GM15510 (cell line): ENCODE data around the gene C1QL1.

Experiments used
- POLR2A ChIP-seq: IDR thresholded peaks from 3 replicates; pipeline ENCODE4 v1.6.1; 2011; ENCODE audit warnings: borderline replicate concordance; ENCODE audit not compliant: insufficient read length; ENCODE audit errors: extremely low read depth

C1QL1 gene

GRCh38 chr17:44917456-44917855 is 50.6 kb downstream of the C1QL1 start:
- TF ChIP-seq POLR2A, result no peak

DNA sequence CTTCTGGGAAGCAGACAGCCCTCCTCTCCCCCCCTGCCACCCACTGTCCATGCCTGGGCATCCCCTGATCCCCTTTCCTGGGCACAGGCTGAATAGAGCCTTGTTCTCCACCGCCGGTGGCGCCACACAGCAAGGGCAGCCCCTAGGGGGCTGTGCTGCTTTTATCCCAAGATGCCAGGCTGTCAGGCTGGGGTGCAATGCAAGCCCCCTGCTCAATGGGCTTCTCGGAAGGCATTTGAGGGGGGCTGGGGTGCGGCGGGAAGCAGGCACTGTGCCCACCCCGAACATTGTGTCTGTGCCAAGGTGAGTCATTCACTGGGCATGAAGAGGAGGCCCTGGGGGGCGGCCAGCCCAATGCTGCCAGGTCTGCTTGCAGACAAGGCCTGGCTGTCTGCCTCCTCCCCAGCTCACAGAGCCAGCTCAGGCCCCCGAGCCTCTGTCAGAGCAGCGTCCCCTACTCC is 51.3 kb downstream of the C1QL1 start:
- TF ChIP-seq POLR2A, result no peak

DNA sequence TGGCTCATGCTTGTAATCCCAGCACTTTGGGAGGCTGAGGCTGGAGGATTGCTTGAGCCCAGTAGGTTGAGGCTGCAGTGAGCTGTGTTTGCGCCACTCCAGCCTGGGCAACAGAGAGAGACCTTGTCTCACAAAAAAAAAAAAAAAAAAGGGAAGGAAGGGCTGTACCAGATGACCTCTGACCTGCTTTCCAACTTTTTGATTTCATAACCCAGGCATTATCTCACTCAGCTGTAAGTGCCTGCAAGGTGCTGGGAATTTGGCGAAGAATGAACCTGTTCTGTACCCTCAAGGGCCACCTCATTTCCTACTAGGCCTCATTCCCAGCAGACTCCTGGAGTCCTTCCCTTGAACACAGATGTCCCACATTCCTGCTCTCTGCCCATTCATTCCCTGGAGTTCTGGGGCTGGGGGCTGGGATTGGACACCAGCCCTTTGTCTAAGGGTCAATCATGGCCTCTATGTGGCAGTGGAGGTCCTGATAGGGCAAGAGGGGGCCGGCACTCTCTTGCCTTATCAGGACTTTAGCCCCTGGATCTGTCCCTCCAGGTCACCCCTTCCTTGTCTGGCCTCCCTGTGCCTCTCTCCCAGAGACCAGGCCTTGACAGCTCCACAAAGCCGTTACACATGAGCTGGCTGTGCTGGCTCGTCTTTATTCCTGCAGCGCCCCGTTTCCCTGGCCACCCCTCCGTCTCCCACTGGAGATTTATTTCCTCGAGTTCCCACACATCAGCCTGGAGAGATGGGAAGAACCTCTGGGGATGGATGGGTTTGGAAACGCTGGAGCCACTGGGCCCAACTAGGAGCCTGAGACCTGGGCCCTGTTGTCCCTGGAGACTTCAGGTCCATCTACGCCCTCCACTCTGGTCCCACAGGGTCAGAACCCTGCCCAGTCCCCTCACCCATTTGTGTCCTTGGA is 52.0 kb downstream of the C1QL1 start:
- no peak for TF ChIP-seq POLR2A

- TF ChIP-seq POLR2A, result no peak
These were observed 52.8 kb downstream of the C1QL1 start, which contains the start of gene GFAP for GRCh38 chr17:44915321-44915726. Gene GFAP (minus strand): TSS chr17:44915500. CDS start chr17:44915486, 14 bp downstream.

GRCh38 chr17:44914698-44915271 is 53.3 kb downstream of the C1QL1 start:
- no peak for TF ChIP-seq POLR2A

DNA sequence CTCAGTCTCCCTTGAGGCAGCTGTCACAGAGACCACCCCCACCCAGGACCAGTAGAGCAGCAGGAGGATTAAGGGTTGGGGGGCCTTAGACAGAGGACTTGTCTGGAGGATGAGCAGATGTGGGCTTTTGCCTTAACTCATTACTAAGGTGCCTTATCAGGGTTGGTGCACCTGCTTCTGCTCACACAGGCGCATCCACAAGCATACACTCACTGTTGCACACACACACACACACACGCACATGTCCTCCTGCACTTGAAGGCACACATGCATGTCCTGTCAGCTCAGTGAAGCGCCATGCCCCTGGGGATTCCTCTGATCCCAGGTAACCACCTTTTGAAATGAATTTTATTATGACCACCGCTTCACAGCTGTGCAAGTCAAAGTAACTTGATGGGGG is 54.0 kb downstream of the C1QL1 start:
- TF ChIP-seq POLR2A, result no peak

DNA sequence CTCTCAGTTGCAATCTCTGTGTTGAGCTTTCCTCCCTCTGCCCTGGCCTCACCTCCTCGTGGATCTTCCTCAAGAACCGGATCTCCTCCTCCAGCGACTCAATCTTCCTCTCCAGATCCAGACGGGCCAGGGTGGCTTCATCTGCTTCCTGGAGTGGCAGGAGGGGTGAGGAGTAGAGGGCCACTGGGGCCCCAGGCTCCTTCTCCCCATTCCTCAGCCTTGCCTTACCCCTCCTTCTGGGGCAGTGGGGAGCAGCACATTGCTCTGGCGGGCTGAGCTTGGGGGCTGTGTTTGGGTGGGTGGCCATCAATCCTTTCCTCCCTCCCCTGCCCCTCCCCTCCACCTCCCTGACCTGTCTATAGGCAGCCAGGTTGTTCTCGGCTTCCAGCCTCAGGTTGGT is 54.4 kb downstream of the C1QL1 start:
- TF ChIP-seq POLR2A, result no peak

DNA sequence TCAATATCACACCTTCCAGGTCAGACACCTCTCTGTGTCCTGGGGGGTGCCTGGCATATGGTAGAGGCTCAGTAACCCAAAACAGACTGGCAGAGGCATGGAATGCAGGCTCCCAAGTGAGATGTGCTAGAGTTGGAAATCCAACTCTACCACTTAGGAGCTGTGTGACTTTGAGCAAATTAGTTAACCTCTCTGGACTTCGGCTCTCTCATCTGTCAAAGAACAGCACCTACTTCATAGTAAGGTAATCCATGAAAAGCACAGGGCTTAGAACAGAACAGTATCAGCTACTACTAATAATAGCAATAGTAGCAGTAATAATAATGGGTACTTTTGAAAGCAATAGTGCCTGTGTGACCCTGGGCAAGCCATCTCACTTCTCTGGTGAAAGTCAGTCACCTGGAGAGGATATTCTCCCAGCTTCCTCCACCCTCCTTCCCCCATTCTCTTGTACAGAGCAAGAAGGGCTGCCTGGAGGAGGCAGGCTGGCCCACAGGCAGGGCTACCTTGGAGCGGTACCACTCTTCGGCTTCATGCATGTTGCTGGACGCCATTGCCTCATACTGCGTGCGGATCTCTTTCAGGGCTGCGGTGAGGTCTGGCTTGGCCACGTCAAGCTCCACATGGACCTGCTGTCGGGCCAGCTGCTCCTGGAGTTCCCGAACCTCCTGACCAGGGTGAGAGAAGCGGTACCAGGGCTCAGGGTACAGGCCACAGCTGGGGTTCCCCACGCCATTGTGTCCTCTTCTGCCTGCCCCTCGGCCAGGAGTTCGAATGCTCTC is 55.1 kb downstream of the C1QL1 start:
- TF ChIP-seq POLR2A, result no peak

GRCh38 chr17:44911133-44912001 is 56.7 kb downstream of the C1QL1 start:
- no peak for TF ChIP-seq POLR2A

- TF ChIP-seq POLR2A, result no peak
These were observed 57.6 kb downstream of the C1QL1 start for GRCh38 chr17:44910231-44911106.
